GM12801 (cell line): ENCODE measurements around the gene DTHD1.

ENCODE experiments used
- TF ChIP-seq, protein P1 (sequence below): IDR thresholded peaks from one replicate; pipeline ENCODE4 v1.5.1; 2011; ENCODE audit warnings: control low read depth; ENCODE audit not compliant: insufficient read length; ENCODE audit errors: extremely low read depth

DTHD1 gene

DNA sequence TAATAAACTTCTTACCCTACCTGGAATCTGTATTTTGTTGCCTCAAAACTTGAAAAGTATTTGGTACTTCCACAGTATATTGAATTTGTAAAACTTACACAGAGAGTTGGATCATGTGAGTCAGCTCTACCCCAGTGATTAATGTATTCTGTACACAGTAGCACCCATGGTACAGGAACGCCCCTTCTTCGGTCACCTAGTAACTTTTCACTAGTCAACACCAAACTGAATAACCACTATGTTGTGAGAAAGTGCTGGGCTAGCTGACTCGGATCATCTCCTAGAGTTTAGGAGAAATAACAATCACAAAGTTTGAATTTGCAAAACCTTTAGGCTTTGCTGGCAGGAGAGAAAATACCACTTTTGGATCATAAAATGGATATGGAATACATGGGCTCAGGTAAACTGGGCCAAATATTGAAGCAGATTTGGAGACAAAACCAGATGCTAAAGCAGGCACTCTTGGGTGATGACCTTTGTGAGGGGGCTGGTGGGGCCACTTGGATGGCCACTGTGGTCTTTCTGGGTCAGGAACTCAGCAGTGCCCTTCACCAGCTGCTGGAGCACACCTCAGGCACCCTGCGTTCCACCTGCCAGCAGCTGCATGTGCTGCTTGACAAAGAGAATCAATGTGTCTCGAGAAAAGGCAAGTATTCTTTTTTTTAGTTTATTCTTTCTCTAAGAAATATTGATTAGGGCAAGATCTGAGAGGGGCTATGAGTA lies at the start of gene DTHD1:
Gene DTHD1 (plus strand): TSS at position 233 of the 723 bp plus-strand sequence. CDS start 143 bp downstream, at position 376.
- TF ChIP-seq, protein P1, sequence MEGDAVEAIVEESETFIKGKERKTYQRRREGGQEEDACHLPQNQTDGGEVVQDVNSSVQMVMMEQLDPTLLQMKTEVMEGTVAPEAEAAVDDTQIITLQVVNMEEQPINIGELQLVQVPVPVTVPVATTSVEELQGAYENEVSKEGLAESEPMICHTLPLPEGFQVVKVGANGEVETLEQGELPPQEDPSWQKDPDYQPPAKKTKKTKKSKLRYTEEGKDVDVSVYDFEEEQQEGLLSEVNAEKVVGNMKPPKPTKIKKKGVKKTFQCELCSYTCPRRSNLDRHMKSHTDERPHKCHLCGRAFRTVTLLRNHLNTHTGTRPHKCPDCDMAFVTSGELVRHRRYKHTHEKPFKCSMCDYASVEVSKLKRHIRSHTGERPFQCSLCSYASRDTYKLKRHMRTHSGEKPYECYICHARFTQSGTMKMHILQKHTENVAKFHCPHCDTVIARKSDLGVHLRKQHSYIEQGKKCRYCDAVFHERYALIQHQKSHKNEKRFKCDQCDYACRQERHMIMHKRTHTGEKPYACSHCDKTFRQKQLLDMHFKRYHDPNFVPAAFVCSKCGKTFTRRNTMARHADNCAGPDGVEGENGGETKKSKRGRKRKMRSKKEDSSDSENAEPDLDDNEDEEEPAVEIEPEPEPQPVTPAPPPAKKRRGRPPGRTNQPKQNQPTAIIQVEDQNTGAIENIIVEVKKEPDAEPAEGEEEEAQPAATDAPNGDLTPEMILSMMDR: no peak

DNA sequence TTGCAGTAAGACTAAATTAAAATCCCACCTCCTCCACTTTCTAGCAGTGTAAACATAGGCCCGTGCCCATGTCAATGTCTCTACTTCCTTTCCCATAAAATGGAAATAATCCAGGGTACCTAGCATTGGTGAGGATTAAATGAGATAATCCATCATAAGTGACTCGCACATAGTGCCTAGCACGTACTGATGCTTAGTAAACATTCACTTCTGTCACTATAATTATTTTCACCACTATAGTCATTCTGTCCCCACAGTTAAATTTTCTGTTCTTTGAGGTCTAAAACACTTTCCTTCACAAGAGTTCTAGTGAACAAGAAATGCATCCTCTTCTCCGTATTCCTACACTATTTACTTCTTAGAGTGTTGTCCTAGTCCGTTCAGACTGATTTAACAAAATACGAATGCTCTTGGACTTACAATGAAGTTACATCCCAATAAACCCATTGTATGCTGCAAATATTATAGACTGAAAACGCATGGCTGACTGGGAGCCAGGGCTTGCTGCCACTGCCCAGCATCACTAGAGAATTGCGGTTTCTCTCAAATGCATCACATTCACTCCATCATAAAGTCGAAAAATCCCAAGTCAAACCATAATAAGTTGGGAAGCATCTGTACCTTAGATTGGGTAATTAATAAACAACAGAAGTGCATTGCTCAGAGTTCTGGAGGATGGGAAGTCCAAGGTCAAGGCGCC lies 47.7 kb upstream of the DTHD1 start:
- TF ChIP-seq, protein P1: no peak

DNA sequence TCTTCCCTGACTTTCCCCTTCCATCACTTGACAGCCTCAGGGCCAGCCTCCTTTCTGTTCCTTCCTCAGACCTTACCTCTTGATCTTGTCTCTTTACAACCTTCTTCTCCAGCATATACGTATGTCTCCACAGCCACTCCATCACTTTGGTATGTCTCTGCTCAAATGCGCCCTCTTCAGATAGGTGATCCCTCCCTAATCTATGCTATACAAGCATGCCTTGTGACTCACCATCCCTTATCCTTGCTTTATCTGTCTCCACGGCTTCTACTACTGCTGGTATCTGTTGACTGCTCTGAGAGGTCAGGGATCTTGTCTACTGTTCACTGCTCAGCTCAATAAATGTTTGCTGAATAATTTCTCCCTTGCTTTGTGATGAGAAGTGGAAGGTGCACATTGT lies 46.1 kb upstream of the DTHD1 start:
- TF ChIP-seq, protein P1: no peak

DNA sequence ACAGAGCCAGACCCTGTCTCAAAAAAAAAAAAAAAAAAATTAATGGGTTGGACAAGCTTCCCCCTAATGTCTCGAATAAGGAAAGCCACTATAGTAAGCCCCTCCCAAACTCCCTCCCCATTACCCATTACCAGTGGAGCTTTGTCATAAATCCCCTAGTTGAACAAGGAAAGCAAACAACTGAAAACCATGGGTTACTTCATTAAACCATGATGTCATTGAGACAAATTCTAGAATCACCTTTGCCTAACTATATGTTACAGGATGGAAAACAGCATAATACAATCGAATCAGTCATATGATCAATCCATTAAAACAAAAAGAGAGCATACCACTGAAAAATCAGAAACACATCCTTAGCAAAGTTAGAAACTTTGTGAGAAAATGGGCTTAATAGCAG lies 45.3 kb upstream of the DTHD1 start:
- TF ChIP-seq, protein P1: no peak

DNA sequence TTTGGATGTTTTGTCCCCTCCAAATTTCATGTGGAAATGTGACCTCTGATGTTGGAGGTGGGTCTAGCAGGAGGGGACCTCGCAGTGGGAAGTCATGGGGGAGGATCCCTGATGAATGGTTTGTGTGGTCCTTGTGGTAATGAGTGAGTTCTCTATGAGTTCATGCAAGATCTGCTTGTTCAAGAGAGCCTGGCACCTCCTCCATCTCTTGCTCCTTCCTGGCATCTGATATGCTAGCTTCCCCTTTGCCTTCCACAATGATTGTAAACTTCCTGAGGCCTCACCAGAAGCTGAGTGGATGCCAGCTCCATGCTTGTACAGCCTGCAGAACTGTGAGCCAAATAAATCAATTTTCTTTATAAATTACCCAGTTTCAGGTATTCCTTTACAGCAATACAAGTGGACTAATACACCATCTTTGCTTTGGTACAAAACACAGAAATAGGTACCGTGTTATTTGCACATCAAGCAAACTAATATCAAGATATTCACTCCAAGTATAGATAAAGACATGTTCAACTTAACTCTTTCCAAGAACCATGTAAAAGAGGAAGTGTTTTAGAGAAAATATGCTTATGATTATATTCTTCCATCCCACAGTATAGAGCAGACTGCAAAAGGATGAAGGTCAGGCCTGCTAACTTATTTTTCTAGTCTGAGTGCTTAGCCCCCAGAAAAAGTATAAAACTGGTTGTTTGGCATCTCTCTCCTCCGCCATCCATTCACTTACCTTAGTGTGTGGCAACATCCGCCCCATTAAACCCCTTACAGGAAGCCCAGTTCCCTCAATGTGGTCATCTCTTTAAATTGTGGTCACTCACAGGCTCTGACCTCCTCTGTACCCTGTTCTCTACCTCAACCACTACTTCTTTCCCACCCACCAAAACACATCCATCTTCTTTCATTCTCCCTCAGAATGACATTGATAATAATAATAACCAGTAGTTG lies 43.8 kb upstream of the DTHD1 start:
- TF ChIP-seq, protein P1: no peak

DNA sequence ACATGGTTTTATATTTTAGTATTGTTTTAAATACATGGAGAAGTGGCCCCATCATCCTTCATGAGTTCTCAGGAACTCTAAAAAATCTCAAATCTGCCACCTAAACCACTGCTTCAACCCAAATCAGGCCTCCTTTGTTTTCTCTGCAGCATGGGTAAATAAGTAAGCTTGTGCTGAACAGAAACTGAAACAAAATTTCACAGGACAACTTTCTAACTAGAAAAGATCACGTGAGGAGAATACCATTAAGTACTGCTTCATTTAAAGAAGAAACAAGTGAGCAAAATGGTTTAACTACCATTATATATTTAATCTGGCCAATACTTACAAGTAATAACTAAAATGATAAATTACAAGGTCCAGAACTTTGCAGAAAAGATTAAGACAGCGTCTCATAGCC lies 39.6 kb upstream of the DTHD1 start:
- TF ChIP-seq, protein P1: no peak

DNA sequence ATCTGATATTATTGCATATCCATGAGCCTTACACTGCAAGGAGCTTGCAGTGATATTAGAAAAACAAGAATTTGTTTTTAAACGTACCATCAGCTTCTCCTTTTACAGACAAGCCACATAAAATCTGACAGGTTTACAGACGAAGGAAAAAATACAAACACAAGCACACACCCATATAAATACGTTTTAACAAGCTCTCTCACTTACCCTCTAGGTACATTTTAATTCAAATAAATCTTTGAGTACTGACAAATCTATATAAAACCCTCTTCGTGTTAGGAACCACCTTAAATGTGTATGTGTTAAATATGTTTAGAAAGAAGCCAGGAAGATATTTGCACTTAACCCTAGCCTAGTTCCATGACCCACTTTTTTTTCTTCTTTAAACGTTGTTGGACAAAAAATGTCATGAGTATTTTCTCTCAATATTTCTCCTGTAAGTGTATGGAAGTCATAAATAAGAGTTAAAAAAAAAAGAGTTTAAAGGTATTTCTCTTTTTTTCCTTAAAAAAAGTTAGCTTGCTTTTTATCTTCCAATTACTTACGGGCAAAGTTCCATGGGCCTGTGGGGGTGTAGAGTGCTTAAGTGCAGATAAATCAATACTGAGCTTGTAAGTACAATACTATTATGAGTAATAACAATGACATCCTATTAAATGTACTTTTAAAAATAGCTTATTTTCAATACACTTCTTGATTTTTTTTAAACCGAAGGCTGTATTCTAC lies 38.6 kb upstream of the DTHD1 start:
- TF ChIP-seq, protein P1: no peak
